ENCODE results near the gene ZNF785. TPM values are rescaled to one million over a fixed set of nuclear protein-coding genes. Genes with fewer than 3 reads are reported as not detected.
A peak's percentile ranks its signal among the peaks of the same experiment; 100 is the strongest.

ZNF785 gene
- total RNA-seq, 1 donor from 2014 or later, result 22.8 TPM

GRCh38 chr16:30558789-30559377, 26.6 kb downstream of the ZNF785 start:
- H3K27me3 Mint-ChIP-seq, result no peaks in the 10 kb centered on the region
- H3K4me1 Mint-ChIP-seq, result peaks cover 37% of the 10 kb centered on the region
- H3K9me3 Mint-ChIP-seq, result no peaks in the 10 kb centered on the region
- peak overlapping the region; percentile 84 for H3K27ac Mint-ChIP-seq
- CTCF ChIA-PET, result interaction anchor here (0.9 to 2.5 kb wide), 4 partner anchors 13 to 70 kb away, joined by 3 to 16 read pairs (median 8); partner anchors contain the start of genes ZNF688 and ZNF747
- POLR2A ChIA-PET, result interaction anchor here (0.6 to 6.3 kb wide), 31 partner anchors 9 to 493 kb away, joined by 3 to 152 read pairs (median 6); partner anchors contain the start of genes ALDOA, DCTPP1, FBRS and ITGAL
- TF ChIP-seq CTCF (IDR thresholded peaks at IDR 0.05), result no peak
- intact Hi-C loops (cut with micrococcal nuclease), result loop anchor here (1.0 to 10.0 kb wide), 10 partner anchors 13 to 366 kb away; partner anchors contain the start of genes DCTPP1, FBRS, FBXL19 and PRR14
- DNase-seq (no peak), ATAC-seq (ENCODE audit: low read depth) (no peak)
- peak overlapping the region; percentile 83 for H3K4me3 Mint-ChIP-seq
- peaks cover 23% of the 10 kb centered on the region for H3K36me3 Mint-ChIP-seq (ENCODE audit: low read depth)

- no peak for TF ChIP-seq CTCF (IDR thresholded peaks at IDR 0.05)
- intact Hi-C loops (cut with micrococcal nuclease), result loop anchor here (1.0 to 10.0 kb wide), 10 partner anchors 14 to 367 kb away; partner anchors contain the start of genes DCTPP1, FBRS, FBXL19 and PRR14
- DNase-seq (peak; percentile 91), ATAC-seq (ENCODE audit: low read depth) (peak; percentile 93)
- Mint-ChIP-seq H3K36me3 (ENCODE audit: low read depth) (peaks cover 31% of the 10 kb centered on the region), H3K27me3 (no peaks in the 10 kb centered on the region), H3K9me3 (no peaks in the 10 kb centered on the region), H3K4me1 (peaks cover 43% of the 10 kb centered on the region), H3K27ac (peak within 1 kb of the TSS; percentile 84), H3K4me3 (peak within 1 kb of the TSS; percentile 83)
- CTCF ChIA-PET, result interaction anchor here (0.9 to 2.5 kb wide), 10 partner anchors 13 to 128 kb away, joined by 3 to 16 read pairs (median 4); partner anchors contain the start of genes DCTPP1, PRR14, ZNF688 and ZNF747
- POLR2A ChIA-PET, result interaction anchor here (0.5 to 6.3 kb wide), 40 partner anchors 10 to 492 kb away, joined by 3 to 152 read pairs (median 6); partner anchors contain the start of genes ALDOA, DCTPP1, FBRS and ITGAL
Observed at GRCh38 chr16:30557957-30558788, 27.3 kb downstream of the ZNF785 start, which contains the start of gene ZNF764. ZNF764 (minus strand) TSS chr16:30558374; CDS start chr16:30558182, 192 bp downstream.

GRCh38 chr16:30557707-30557956, 27.9 kb downstream of the ZNF785 start:
- Mint-ChIP-seq H3K4me1 (peaks cover 46% of the 10 kb centered on the region), H3K27ac (peak overlapping the region; percentile 84), H3K9me3 (no peaks in the 10 kb centered on the region), H3K36me3 (ENCODE audit: low read depth) (peaks cover 33% of the 10 kb centered on the region), H3K27me3 (no peaks in the 10 kb centered on the region), H3K4me3 (peak overlapping the region; percentile 83)
- TF ChIP-seq CTCF (IDR thresholded peaks at IDR 0.05), result no peak
- intact Hi-C loops (cut with micrococcal nuclease), result loop anchor here (10.0 kb wide), 1 partner anchor 367 kb away; the partner anchor contains the start of gene FBXL19
- no peak for DNase-seq
- POLR2A ChIA-PET, result interaction anchor here (0.5 to 6.3 kb wide), 27 partner anchors 10 to 492 kb away, joined by 3 to 152 read pairs (median 7); partner anchors contain the start of genes ALDOA, DCTPP1, ITGAL and PHKG2
- CTCF ChIA-PET, result interaction anchor here (0.9 to 2.5 kb wide), 8 partner anchors 22 to 128 kb away, joined by 3 to 16 read pairs (median 4); partner anchors contain the start of genes DCTPP1, PRR14 and ZNF747
- ATAC-seq (ENCODE audit: low read depth), result no peak

- CTCF ChIA-PET, result no interaction called here
- no peak for DNase-seq
- Mint-ChIP-seq H3K27ac (peak overlapping the region; percentile 35), H3K27me3 (no peaks in the 10 kb centered on the region), H3K36me3 (ENCODE audit: low read depth) (peaks cover 31% of the 10 kb centered on the region), H3K4me3 (peak overlapping the region; percentile 53), H3K9me3 (no peaks in the 10 kb centered on the region), H3K4me1 (peaks cover 40% of the 10 kb centered on the region)
- TF ChIP-seq CTCF (IDR thresholded peaks at IDR 0.05), result no peak
- ATAC-seq (ENCODE audit: low read depth), result no peak
- POLR2A ChIA-PET, result interaction anchor here (1.9 to 6.3 kb wide), 3 partner anchors 15 to 94 kb away, joined by 8 to 152 read pairs (median 135); partner anchors contain the start of genes PRR14, ZNF688 and ZNF747
- intact Hi-C loops (cut with micrococcal nuclease), result loop anchor here (10.0 kb wide), 1 partner anchor 369 kb away; the partner anchor contains the start of gene FBXL19
Observed at GRCh38 chr16:30556125-30556473, 29.4 kb downstream of the ZNF785 start.
